Body of pancreas (tissue), 4 donors: ENCODE measurements around the gene ZNF71. TPM values are rescaled to one million over a fixed set of nuclear protein-coding genes. Genes with fewer than 3 reads are reported as not detected.

Experiments used
- ATAC-seq: fragments of 150-250 bp; one replicate; pipeline ENCODE4 v1.9.1; 2016
- DNase-seq, 4 donors: peaks; one replicate each; pipeline ENCODE4 v3.0.0-alpha.2; 2019
- H3K27ac ChIP-seq, 4 donors: fragments of 200-600 bp; sonication (generic); 1 replicate in 3 of 4; 2 replicates in 1 of 4; pipeline versions ENCODE4 v1.5.1 to v1.6.1; 2016 to 2019; ENCODE audit warnings: mild to moderate bottlenecking in 1 of 4, mixed read lengths in 1 of 4, moderate library complexity in 1 of 4
- H3K27me3 ChIP-seq, 2 donors: fragments of 200-600 bp; sonication (generic); one replicate each; pipeline ENCODE4 v1.6.0; 2016; ENCODE audit warnings: mild to moderate bottlenecking in 1 of 2
- H3K36me3 ChIP-seq, 2 donors: fragments of 200-600 bp; sonication (generic); replicated peaks in 1 of 2; 2 replicates each; pipeline ENCODE4 v1.5.1; 2016; ENCODE audit warnings: low read depth in 2 of 2; ENCODE audit not compliant: insufficient read depth in 1 of 2
- H3K4me1 ChIP-seq: fragments of 200-600 bp; sonication (generic); one replicate; pipeline ENCODE4 v1.6.0; 2016
- H3K4me3 ChIP-seq, 2 donors: fragments of 200-600 bp; sonication (generic); 1 replicate in 1 of 2; 2 replicates in 1 of 2; pipeline ENCODE4 v1.5.1; 2016 to 2019
- H3K9me3 ChIP-seq, 3 donors: fragments of 200-600 bp; sonication (generic); 1 replicate in 2 of 3; 2 replicates in 1 of 3; pipeline ENCODE4 v1.5.1; 2016
- CTCF ChIP-seq, 7 experiments: fragments of 450-650 bp in 4 of 7; fragments of 200-600 bp in 3 of 7; sonication (generic) in 3 of 7; IDR thresholded peaks; one replicate each; pipeline ENCODE4 v1.5.1; 2016 to 2019; ENCODE audit warnings: antibody characterized with exemption in 7 of 7
- POLR2A ChIP-seq, 3 donors: fragments of 450-650 bp; IDR thresholded peaks; one replicate each; pipeline ENCODE4 v1.6.1; 2016; ENCODE audit warnings: antibody characterized with exemption in 3 of 3, mild to moderate bottlenecking in 2 of 3
- WGBS, 2 donors: methylation state at CpG; one replicate each; pipeline ENCODE4 v1.1.5; 2017; 5-methylcytosine and 5-hydroxymethylcytosine counted together
- intact Hi-C: fragments of 100-400 bp; cut with DNase I; formaldehyde crosslinking; loops from one replicate; pipeline ENCODE4 v1.15.1; 2023
- total RNA-seq, 2 donors: library from RNA; depleted of rRNA; stranded (reverse); fragments of >200 nt; gene quantifications; one replicate each; pipeline ENCODE4 v1.1.0, GENCODE V29; 2016

The ZNF71 gene
- total RNA-seq, 2 donors from 2014 or later, result 4.9 to 7.0 TPM

- peaks cover 0 to 62% (median 4%) of the 10 kb centered on the region in 3 donors for H3K9me3 ChIP-seq
- ATAC-seq (peak; percentile 47), DNase-seq (peak; percentile 24 to 57 (median 40))
- H3K27me3 ChIP-seq, result no peaks in the 10 kb centered on the region
- WGBS, 2 donors, result 1% methylated on average over 21 to 23 of the region's 23 CpGs
- H3K27ac ChIP-seq, result peak overlapping the region; percentile 34 to 90 (median 57)
- H3K4me1 ChIP-seq, result peaks cover 16% of the 10 kb centered on the region
- TF ChIP-seq POLR2A (IDR thresholded peaks at IDR 0.05) (no peak), CTCF (IDR thresholded peaks at IDR 0.05) (no peak)
- intact Hi-C loops, result no loop called here
- peak overlapping the region; percentile 87 to 98 for H3K4me3 ChIP-seq
- H3K36me3 ChIP-seq, result peaks cover 2 to 10% of the 10 kb centered on the region in 2 donors
Measured at GRCh38 chr19:56566904-56567273, 28.2 kb upstream of the ZNF71 start.

GRCh38 chr19:56567274-56568120 lies 27.6 kb upstream of the ZNF71 start, which contains the start of gene ZNF470:
ZNF470 (plus strand) TSS chr19:56567468; CDS start chr19:56570312, 2,844 bp downstream.
- 2 to 19% methylated on average over 13 to 66 of the region's 66 CpGs for WGBS, 2 donors
- Histone ChIP-seq H3K4me3 (peak within 1 kb of the TSS; percentile 87 to 98), H3K36me3 (peaks cover 2 to 10% of the 10 kb centered on the region in 2 donors), H3K27ac (peak within 1 kb of the TSS; percentile 34 to 90 (median 57)), H3K9me3 (peaks cover 0 to 56% (median 4%) of the 10 kb centered on the region in 3 donors), H3K27me3 (no peaks in the 10 kb centered on the region), H3K4me1 (peaks cover 16% of the 10 kb centered on the region)
- ATAC-seq (peak; percentile 97), DNase-seq (peak; percentile 95 to 97 (median 96))
- intact Hi-C loops, result no loop called here
- TF ChIP-seq POLR2A (IDR thresholded peaks at IDR 0.05) (peak; percentile 13 to 66 (median 65)), CTCF (IDR thresholded peaks at IDR 0.05) (no peak)

- ATAC-seq (no peak), DNase-seq (no peak)
- H3K4me1 ChIP-seq, result peaks cover 8% of the 10 kb centered on the region
- intact Hi-C loops, result no loop called here
- H3K4me3 ChIP-seq, result no peak overlapping the region
- H3K9me3 ChIP-seq, result peaks cover 0 to 58% (median 4%) of the 10 kb centered on the region in 3 donors
- 52 to 67% methylated on average over 2 of the region's 2 CpGs for WGBS, 2 donors
- H3K36me3 ChIP-seq, result peaks cover 7 to 18% of the 10 kb centered on the region in 2 donors
- TF ChIP-seq CTCF (IDR thresholded peaks at IDR 0.05) (no peak), POLR2A (IDR thresholded peaks at IDR 0.05) (no peak)
- no peaks in the 10 kb centered on the region for H3K27me3 ChIP-seq
- no peak overlapping the region for H3K27ac ChIP-seq
Measured at GRCh38 chr19:56572589-56572988, 22.5 kb upstream of the ZNF71 start.

GRCh38 chr19:56573914-56574313 lies 21.2 kb upstream of the ZNF71 start:
- H3K9me3 ChIP-seq, result peaks cover 0 to 70% (median 4%) of the 10 kb centered on the region in 3 donors
- no peaks in the 10 kb centered on the region for H3K27me3 ChIP-seq
- ATAC-seq (no peak), DNase-seq (no peak)
- TF ChIP-seq CTCF (IDR thresholded peaks at IDR 0.05), result no peak
- no peak for TF ChIP-seq POLR2A (IDR thresholded peaks at IDR 0.05)
- intact Hi-C loops, result no loop called here
- H3K36me3 ChIP-seq, result peaks cover 7 to 18% of the 10 kb centered on the region in 2 donors
- 98 to 99% methylated on average over 3 of the region's 3 CpGs for WGBS, 2 donors
- H3K27ac ChIP-seq, result no peak overlapping the region
- H3K4me3 ChIP-seq, result no peak overlapping the region
- H3K4me1 ChIP-seq, result no peaks in the 10 kb centered on the region
